Ishikawa (cell line): ENCODE measurements around the gene TMEM164.

Experiments
- CEBPB ChIP-seq: IDR thresholded peaks from 2 replicates; pipeline ENCODE4 v1.6.1; 2012
- CREB1 ChIP-seq: IDR thresholded peaks from 2 replicates; pipeline ENCODE4 v1.6.1; 2012; ENCODE audit warnings: low read depth
- EGR1 ChIP-seq: IDR thresholded peaks from 2 replicates; pipeline ENCODE4 v1.6.1; 2012
- EP300 ChIP-seq: IDR thresholded peaks from 2 replicates; pipeline ENCODE4 v1.6.1; 2012; ENCODE audit warnings: borderline replicate concordance
- NFIC ChIP-seq: IDR thresholded peaks from 2 replicates; pipeline ENCODE4 v1.6.1; 2012
- RAD21 ChIP-seq: IDR thresholded peaks from 2 replicates; pipeline ENCODE4 v1.6.1; 2012; ENCODE audit warnings: low read depth
- TAF1 ChIP-seq: IDR thresholded peaks from 2 replicates; pipeline ENCODE4 v1.6.1; 2012; ENCODE audit warnings: low read depth, mild to moderate bottlenecking
- TCF12 ChIP-seq: IDR thresholded peaks from 2 replicates; pipeline ENCODE4 v1.6.1; 2012; ENCODE audit warnings: low read depth
- TEAD4 ChIP-seq: IDR thresholded peaks from 2 replicates; pipeline ENCODE4 v1.6.1; 2012
- USF1 ChIP-seq: IDR thresholded peaks from 2 replicates; pipeline ENCODE4 v1.6.1; 2012
- YY1 ChIP-seq: IDR thresholded peaks from 2 replicates; pipeline ENCODE4 v1.6.1; 2012; ENCODE audit warnings: low read depth
- ZBTB7A ChIP-seq: IDR thresholded peaks from 2 replicates; pipeline ENCODE4 v1.6.1; 2012; ENCODE audit warnings: low read depth
- TF ChIP-seq, protein P1 (sequence below): IDR thresholded peaks from 2 replicates; pipeline ENCODE4 v1.6.1; 2012
- TF ChIP-seq, protein P2 (sequence below): IDR thresholded peaks from 2 replicates; pipeline ENCODE4 v1.6.1; 2012; ENCODE audit warnings: low read depth, mild to moderate bottlenecking

GRCh38 chrX:110022599-110023448, 19.9 kb downstream of the TMEM164 start:
- no peak for TF ChIP-seq EP300
- TF ChIP-seq CEBPB: no peak
- TF ChIP-seq, protein P1, sequence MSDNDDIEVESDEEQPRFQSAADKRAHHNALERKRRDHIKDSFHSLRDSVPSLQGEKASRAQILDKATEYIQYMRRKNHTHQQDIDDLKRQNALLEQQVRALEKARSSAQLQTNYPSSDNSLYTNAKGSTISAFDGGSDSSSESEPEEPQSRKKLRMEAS: no peak
- TF ChIP-seq, protein P2, sequence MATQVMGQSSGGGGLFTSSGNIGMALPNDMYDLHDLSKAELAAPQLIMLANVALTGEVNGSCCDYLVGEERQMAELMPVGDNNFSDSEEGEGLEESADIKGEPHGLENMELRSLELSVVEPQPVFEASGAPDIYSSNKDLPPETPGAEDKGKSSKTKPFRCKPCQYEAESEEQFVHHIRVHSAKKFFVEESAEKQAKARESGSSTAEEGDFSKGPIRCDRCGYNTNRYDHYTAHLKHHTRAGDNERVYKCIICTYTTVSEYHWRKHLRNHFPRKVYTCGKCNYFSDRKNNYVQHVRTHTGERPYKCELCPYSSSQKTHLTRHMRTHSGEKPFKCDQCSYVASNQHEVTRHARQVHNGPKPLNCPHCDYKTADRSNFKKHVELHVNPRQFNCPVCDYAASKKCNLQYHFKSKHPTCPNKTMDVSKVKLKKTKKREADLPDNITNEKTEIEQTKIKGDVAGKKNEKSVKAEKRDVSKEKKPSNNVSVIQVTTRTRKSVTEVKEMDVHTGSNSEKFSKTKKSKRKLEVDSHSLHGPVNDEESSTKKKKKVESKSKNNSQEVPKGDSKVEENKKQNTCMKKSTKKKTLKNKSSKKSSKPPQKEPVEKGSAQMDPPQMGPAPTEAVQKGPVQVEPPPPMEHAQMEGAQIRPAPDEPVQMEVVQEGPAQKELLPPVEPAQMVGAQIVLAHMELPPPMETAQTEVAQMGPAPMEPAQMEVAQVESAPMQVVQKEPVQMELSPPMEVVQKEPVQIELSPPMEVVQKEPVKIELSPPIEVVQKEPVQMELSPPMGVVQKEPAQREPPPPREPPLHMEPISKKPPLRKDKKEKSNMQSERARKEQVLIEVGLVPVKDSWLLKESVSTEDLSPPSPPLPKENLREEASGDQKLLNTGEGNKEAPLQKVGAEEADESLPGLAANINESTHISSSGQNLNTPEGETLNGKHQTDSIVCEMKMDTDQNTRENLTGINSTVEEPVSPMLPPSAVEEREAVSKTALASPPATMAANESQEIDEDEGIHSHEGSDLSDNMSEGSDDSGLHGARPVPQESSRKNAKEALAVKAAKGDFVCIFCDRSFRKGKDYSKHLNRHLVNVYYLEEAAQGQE: no peak
- no peak for TF ChIP-seq YY1
- TF ChIP-seq CREB1: no peak
- no peak for TF ChIP-seq TAF1
- no peak for TF ChIP-seq TCF12
- TF ChIP-seq RAD21: no peak
- TF ChIP-seq ZBTB7A: no peak
- no peak for TF ChIP-seq TEAD4
- no peak for TF ChIP-seq NFIC
- TF ChIP-seq EGR1: no peak
- TF ChIP-seq USF1: no peak
